Nephron progenitor cell (in vitro differentiated cells): ENCODE measurements around the gene PDIA4.

Experiments used
- DNase-seq: peaks from one replicate; pipeline ENCODE4 v3.0.0; 2021
- H3K27ac Mint-ChIP-seq: 2 replicates; pipeline ENCODE4 v1.8.0; 2021; ENCODE audit warnings: mild to moderate bottlenecking, moderate library complexity, mixed read lengths
- H3K27me3 Mint-ChIP-seq: 2 replicates; pipeline ENCODE4 v1.8.0; 2021; ENCODE audit warnings: mild to moderate bottlenecking, low read depth, mixed read lengths; ENCODE audit not compliant: poor library complexity
- H3K36me3 Mint-ChIP-seq: 2 replicates; pipeline ENCODE4 v1.8.0; 2021; ENCODE audit warnings: low read depth, mixed read lengths
- H3K4me1 Mint-ChIP-seq: 2 replicates; pipeline ENCODE4 v1.8.0; 2021; ENCODE audit warnings: mixed read lengths
- H3K4me3 Mint-ChIP-seq: 2 replicates; pipeline ENCODE4 v1.8.0; 2021; ENCODE audit warnings: mild to moderate bottlenecking, moderate library complexity, mixed read lengths
- H3K9me3 Mint-ChIP-seq: 2 replicates; pipeline ENCODE4 v1.8.0; 2021; ENCODE audit warnings: mild to moderate bottlenecking, moderate library complexity, mixed read lengths
- CTCF ChIP-seq: fragments of 200-600 bp; sonication (generic); IDR thresholded peaks from 2 replicates; pipeline ENCODE4 v1.5.0; 2021; ENCODE audit warnings: antibody characterized with exemption

Gene PDIA4

GRCh38 chr7:148999192-148999591, 29.1 kb downstream of the PDIA4 start:
- Mint-ChIP-seq H3K36me3 (peaks cover 20% of the 10 kb centered on the region), H3K9me3 (no peaks in the 10 kb centered on the region), H3K27ac (no peak overlapping the region), H3K4me1 (peaks cover 4% of the 10 kb centered on the region), H3K27me3 (no peaks in the 10 kb centered on the region), H3K4me3 (no peak overlapping the region)
- no peak for TF ChIP-seq CTCF
- DNase-seq: no peak

GRCh38 chr7:148997497-148997896, 30.8 kb downstream of the PDIA4 start:
- Mint-ChIP-seq H3K4me3 (no peak overlapping the region), H3K27ac (no peak overlapping the region), H3K36me3 (peaks cover 4% of the 10 kb centered on the region), H3K4me1 (peaks cover 4% of the 10 kb centered on the region), H3K9me3 (no peaks in the 10 kb centered on the region), H3K27me3 (no peaks in the 10 kb centered on the region)
- no peak for DNase-seq
- no peak for TF ChIP-seq CTCF

DNA sequence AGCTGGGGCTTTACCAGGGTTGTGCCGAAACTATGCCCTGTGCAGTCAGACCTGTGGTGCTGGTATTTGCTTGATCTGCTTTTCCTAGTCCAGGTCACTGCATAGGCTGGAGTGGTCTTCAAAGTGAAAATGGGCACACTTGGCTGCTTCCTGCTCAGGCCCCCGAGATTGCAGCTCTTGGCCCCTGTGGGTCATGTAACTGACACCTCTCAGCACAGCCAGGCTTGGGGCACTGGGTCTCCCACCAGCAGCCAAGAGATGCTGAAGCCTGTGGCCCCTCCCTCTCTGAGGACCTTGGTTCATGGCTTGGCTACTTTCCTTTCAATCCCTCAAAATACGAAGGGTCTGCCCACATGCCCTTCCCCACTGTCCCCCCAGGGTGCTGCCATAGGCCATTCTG, 33.7 kb downstream of the PDIA4 start:
- no peak for TF ChIP-seq CTCF
- H3K36me3 Mint-ChIP-seq: no peaks in the 10 kb centered on the region
- H3K4me1 Mint-ChIP-seq: peaks cover 4% of the 10 kb centered on the region
- no peak overlapping the region for H3K4me3 Mint-ChIP-seq
- H3K27ac Mint-ChIP-seq: no peak overlapping the region
- no peak for DNase-seq
- H3K9me3 Mint-ChIP-seq: peaks cover 11% of the 10 kb centered on the region
- H3K27me3 Mint-ChIP-seq: peaks cover 3% of the 10 kb centered on the region

- TF ChIP-seq CTCF: no peak
- H3K4me1 Mint-ChIP-seq: peaks cover 14% of the 10 kb centered on the region
- H3K4me3 Mint-ChIP-seq: no peak overlapping the region
- no peak overlapping the region for H3K27ac Mint-ChIP-seq
- H3K27me3 Mint-ChIP-seq: peaks cover 6% of the 10 kb centered on the region
- no peak for DNase-seq
- H3K9me3 Mint-ChIP-seq: peaks cover 22% of the 10 kb centered on the region
- H3K36me3 Mint-ChIP-seq: no peaks in the 10 kb centered on the region
Observed at GRCh38 chr7:148993193-148993592, 35.1 kb downstream of the PDIA4 start.

GRCh38 chr7:148991536-148991935, 36.8 kb downstream of the PDIA4 start:
- no peak for DNase-seq
- no peak overlapping the region for H3K4me3 Mint-ChIP-seq
- peaks cover 25% of the 10 kb centered on the region for H3K9me3 Mint-ChIP-seq
- H3K27me3 Mint-ChIP-seq: peaks cover 6% of the 10 kb centered on the region
- H3K36me3 Mint-ChIP-seq: no peaks in the 10 kb centered on the region
- no peak overlapping the region for H3K27ac Mint-ChIP-seq
- no peak for TF ChIP-seq CTCF
- H3K4me1 Mint-ChIP-seq: peaks cover 27% of the 10 kb centered on the region

DNA sequence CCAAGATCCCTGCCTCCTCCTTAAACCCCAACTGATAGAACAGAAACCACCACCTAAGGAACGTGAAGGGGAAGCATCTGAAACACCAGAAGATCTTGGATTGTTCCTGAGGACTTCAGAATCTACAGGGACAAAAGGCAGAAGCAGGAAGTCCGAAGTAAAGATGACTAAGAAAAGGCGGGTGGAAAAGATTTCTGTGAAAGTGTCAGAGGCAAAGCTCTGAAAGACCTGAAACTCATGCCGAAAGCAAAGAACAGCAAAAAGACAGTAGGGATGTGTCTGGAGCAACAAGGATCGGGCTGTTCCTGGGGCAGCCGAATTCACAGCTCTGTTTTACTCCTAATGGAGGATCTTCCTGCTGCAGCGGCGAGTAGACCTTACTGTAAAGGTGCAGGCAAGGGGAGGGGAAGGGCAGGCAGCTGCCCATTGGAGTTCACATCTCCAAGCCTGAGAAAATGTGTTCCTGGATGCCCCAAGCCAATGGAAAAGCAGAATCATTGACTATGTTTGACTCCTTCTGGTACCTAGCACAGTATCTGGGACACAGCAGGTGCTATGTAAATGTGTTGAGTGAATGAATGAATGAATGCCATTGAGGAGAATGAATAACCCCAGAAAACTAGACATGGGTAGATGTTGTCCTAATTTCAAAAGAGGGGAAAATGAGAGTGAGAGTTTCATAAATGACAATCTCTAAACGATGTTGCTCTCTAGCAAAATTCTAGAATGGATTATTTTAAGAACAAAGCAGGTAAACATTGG, 40.4 kb downstream of the PDIA4 start:
- H3K9me3 Mint-ChIP-seq: peaks cover 30% of the 10 kb centered on the region
- peak overlapping the region; percentile 94 for H3K4me3 Mint-ChIP-seq
- no peaks in the 10 kb centered on the region for H3K36me3 Mint-ChIP-seq
- DNase-seq: peak; percentile 26
- H3K4me1 Mint-ChIP-seq: peaks cover 36% of the 10 kb centered on the region
- peaks cover 13% of the 10 kb centered on the region for H3K27me3 Mint-ChIP-seq
- TF ChIP-seq CTCF: no peak
- H3K27ac Mint-ChIP-seq: peak overlapping the region; percentile 100
